HepG2 (cell line): ENCODE data around the gene TRMT1. TPM values are rescaled to one million over a fixed set of nuclear protein-coding genes. Genes with fewer than 3 reads are reported as not detected.

Source experiments
- ARNT2 ChIP-seq: sonication (generic); formaldehyde crosslinking; IDR thresholded peaks from 2 replicates; pipeline ENCODE4 v1.8.0; 2022; ENCODE audit warnings: mild to moderate bottlenecking, low read depth, missing genetic modification reagents, moderate library complexity
- CCAR2 ChIP-seq: fragments of 200-400 bp; formaldehyde crosslinking; optimal IDR thresholded peaks from 2 replicates; pipeline ENCODE3; 2018; ENCODE audit warnings: low read depth, mild to moderate bottlenecking, low read length, moderate library complexity
- KDM1A ChIP-seq: IDR thresholded peaks from 2 replicates; pipeline ENCODE4 v1.6.1; 2016; ENCODE audit warnings: missing compliant biosample characterization
- RELA ChIP-seq: sonication (generic); formaldehyde crosslinking; IDR thresholded peaks from 2 replicates; pipeline ENCODE4 v1.4.0; 2020; ENCODE audit warnings: missing genetic modification reagents
- RFXANK ChIP-seq: IDR thresholded peaks from 2 replicates; pipeline ENCODE4 v1.6.1; 2016
- SCMH1 ChIP-seq: sonication (generic); formaldehyde crosslinking; IDR thresholded peaks from 2 replicates; pipeline ENCODE4 v1.9.0; 2021; ENCODE audit warnings: missing genetic modification reagents, mild to moderate bottlenecking, borderline replicate concordance
- SRSF9 ChIP-seq: fragments of 200-400 bp; formaldehyde crosslinking; IDR thresholded peaks from 2 replicates; pipeline ENCODE4 v1.6.1; 2018; ENCODE audit warnings: borderline replicate concordance, mild to moderate bottlenecking, low read depth, low read length; ENCODE audit not compliant: insufficient read depth, poor library complexity, severe bottlenecking
- TBX3 ChIP-seq: fragments of 450-650 bp; IDR thresholded peaks from 2 replicates; pipeline ENCODE4 v1.6.1; 2017; ENCODE audit warnings: antibody characterized with exemption, mild to moderate bottlenecking, inconsistent platforms, borderline replicate concordance
- ZBTB7B ChIP-seq: sonication (generic); formaldehyde crosslinking; IDR thresholded peaks from 2 replicates; pipeline ENCODE4 v1.4.0; 2020; ENCODE audit warnings: missing genetic modification reagents
- ZC3H4 ChIP-seq: sonication (generic); formaldehyde crosslinking; IDR thresholded peaks from 2 replicates; pipeline ENCODE4 v1.4.0; 2020; ENCODE audit warnings: missing genetic modification reagents, borderline replicate concordance
- ZNF431 ChIP-seq: sonication (generic); formaldehyde crosslinking; IDR thresholded peaks from 2 replicates; pipeline ENCODE4 v1.9.0; 2022; ENCODE audit warnings: missing genetic modification reagents, low read depth, mild to moderate bottlenecking, borderline replicate concordance
- ZNF747 ChIP-seq: sonication (generic); formaldehyde crosslinking; IDR thresholded peaks from 2 replicates; pipeline ENCODE4 v1.8.1; 2023; ENCODE audit warnings: missing genetic modification reagents, mild to moderate bottlenecking, borderline replicate concordance
- ZNF770 ChIP-seq: sonication (generic); formaldehyde crosslinking; IDR thresholded peaks from 2 replicates; pipeline ENCODE4 v1.5.0; 2020; ENCODE audit warnings: mild to moderate bottlenecking, missing genetic modification reagents
- ZNF788 ChIP-seq: sonication (generic); formaldehyde crosslinking; IDR thresholded peaks from 2 replicates; pipeline ENCODE4 v1.5.0; 2020; ENCODE audit warnings: mild to moderate bottlenecking, missing genetic modification reagents, borderline replicate concordance
- polyA plus RNA-seq, 8 experiments: library from polyadenylated mRNA; depleted of rRNA in 3 of 8; stranded (reverse) in 7 of 8; unstranded in 1 of 8; fragments of >200 nt; fragmentation: Illumina TruSeq in 4 of 8; extraction: Trizol in 4 of 8; gene quantifications; 2 replicates each; pipeline versions ENCODE4 v1.2.1 to v1.2.3, GENCODE V29; 2011 to 2016; ENCODE audit warnings: low read depth in 4 of 8, missing spikeins in 1 of 8, mixed read lengths in 1 of 8; ENCODE audit not compliant: insufficient read depth in 1 of 8
- total RNA-seq, 5 experiments: library from RNA; depleted of rRNA; stranded (reverse); fragments of >200 nt; fragmentation: Illumina TruSeq; extraction: Trizol; gene quantifications; 2 replicates each; pipeline ENCODE4 v1.2.3, GENCODE V29; 2016; ENCODE audit warnings: low read depth in 1 of 5
- TF ChIP-seq, protein P1 (sequence below): sonication (generic); formaldehyde crosslinking; IDR thresholded peaks from 2 replicates; pipeline ENCODE4 v1.9.0; 2021; ENCODE audit warnings: missing genetic modification reagents, borderline replicate concordance
- TF ChIP-seq, protein P2 (sequence below): sonication (generic); formaldehyde crosslinking; IDR thresholded peaks from 2 replicates; pipeline ENCODE4 v1.5.0; 2020; ENCODE audit warnings: mild to moderate bottlenecking, missing genetic modification reagents, borderline replicate concordance

TRMT1 gene
- total and polyA plus RNA-seq, 2 of the 13 experiments (the other 11 are each of a cell fraction or from before 2014, with no cell fraction given): 35.5 to 44.1 TPM

DNA sequence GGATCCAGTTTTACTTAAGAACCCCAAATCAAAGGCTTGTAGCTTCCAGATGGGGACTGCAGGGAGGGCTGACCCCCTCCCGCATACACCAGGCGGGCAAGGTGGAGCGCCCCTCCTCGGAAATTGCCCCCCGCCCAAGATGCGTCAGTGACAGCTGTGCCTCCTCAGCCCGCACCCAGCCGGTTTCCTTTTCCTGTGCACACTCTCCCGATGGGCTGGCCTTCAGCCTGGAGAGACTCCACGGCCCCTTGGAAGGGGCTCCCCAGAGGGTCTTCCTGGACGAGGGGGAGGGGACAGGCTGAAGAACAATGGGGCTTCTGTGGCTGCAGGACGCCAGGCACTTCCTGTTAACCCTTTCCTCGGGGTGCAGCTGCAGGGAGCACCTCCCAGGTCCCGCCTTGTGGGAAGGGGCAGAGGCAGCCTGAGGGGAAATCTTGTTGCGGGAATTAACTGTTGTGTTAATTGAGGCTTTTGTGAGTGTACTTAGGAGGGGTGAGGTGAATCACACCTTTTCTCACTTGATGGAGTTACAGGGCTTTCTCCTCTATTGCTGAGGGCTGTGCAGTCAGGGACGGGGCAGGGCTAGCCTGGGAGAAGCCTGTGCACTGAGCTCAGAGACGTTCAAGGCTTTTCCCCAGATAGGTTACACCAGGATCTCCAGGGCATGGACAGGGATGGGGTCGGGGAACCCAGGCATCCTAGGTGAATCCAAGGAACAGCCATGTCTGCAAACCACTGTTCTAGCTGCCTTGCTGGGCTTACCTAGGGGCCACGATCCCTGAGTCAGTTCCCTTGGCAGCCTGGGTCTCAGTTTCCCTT lies 48.0 kb upstream of the TRMT1 start (continued):
- TF ChIP-seq ZNF431 (CRISPR knock-in tag) (no peak; the same call in 1 of the 2 replicates), ZNF770 (CRISPR knock-in tag) (peak; percentile 74), ARNT2 (peak; percentile 78), ZC3H4 (CRISPR knock-in tag) (no peak), SRSF9 (no peak), RELA (CRISPR knock-in tag) (no peak), RFXANK (no peak), SCMH1 (CRISPR knock-in tag) (no peak), CCAR2 (no peak), KDM1A (CRISPR knock-in tag) (no peak), TBX3 (no peak), ZBTB7B (CRISPR knock-in tag) (peak; percentile 100), ZNF788 (peak; percentile 86), ZNF747 (CRISPR knock-in tag) (no peak)
- TF ChIP-seq, protein P1, sequence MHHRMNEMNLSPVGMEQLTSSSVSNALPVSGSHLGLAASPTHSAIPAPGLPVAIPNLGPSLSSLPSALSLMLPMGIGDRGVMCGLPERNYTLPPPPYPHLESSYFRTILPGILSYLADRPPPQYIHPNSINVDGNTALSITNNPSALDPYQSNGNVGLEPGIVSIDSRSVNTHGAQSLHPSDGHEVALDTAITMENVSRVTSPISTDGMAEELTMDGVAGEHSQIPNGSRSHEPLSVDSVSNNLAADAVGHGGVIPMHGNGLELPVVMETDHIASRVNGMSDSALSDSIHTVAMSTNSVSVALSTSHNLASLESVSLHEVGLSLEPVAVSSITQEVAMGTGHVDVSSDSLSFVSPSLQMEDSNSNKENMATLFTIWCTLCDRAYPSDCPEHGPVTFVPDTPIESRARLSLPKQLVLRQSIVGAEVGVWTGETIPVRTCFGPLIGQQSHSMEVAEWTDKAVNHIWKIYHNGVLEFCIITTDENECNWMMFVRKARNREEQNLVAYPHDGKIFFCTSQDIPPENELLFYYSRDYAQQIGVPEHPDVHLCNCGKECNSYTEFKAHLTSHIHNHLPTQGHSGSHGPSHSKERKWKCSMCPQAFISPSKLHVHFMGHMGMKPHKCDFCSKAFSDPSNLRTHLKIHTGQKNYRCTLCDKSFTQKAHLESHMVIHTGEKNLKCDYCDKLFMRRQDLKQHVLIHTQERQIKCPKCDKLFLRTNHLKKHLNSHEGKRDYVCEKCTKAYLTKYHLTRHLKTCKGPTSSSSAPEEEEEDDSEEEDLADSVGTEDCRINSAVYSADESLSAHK: no peak
- TF ChIP-seq, protein P2, sequence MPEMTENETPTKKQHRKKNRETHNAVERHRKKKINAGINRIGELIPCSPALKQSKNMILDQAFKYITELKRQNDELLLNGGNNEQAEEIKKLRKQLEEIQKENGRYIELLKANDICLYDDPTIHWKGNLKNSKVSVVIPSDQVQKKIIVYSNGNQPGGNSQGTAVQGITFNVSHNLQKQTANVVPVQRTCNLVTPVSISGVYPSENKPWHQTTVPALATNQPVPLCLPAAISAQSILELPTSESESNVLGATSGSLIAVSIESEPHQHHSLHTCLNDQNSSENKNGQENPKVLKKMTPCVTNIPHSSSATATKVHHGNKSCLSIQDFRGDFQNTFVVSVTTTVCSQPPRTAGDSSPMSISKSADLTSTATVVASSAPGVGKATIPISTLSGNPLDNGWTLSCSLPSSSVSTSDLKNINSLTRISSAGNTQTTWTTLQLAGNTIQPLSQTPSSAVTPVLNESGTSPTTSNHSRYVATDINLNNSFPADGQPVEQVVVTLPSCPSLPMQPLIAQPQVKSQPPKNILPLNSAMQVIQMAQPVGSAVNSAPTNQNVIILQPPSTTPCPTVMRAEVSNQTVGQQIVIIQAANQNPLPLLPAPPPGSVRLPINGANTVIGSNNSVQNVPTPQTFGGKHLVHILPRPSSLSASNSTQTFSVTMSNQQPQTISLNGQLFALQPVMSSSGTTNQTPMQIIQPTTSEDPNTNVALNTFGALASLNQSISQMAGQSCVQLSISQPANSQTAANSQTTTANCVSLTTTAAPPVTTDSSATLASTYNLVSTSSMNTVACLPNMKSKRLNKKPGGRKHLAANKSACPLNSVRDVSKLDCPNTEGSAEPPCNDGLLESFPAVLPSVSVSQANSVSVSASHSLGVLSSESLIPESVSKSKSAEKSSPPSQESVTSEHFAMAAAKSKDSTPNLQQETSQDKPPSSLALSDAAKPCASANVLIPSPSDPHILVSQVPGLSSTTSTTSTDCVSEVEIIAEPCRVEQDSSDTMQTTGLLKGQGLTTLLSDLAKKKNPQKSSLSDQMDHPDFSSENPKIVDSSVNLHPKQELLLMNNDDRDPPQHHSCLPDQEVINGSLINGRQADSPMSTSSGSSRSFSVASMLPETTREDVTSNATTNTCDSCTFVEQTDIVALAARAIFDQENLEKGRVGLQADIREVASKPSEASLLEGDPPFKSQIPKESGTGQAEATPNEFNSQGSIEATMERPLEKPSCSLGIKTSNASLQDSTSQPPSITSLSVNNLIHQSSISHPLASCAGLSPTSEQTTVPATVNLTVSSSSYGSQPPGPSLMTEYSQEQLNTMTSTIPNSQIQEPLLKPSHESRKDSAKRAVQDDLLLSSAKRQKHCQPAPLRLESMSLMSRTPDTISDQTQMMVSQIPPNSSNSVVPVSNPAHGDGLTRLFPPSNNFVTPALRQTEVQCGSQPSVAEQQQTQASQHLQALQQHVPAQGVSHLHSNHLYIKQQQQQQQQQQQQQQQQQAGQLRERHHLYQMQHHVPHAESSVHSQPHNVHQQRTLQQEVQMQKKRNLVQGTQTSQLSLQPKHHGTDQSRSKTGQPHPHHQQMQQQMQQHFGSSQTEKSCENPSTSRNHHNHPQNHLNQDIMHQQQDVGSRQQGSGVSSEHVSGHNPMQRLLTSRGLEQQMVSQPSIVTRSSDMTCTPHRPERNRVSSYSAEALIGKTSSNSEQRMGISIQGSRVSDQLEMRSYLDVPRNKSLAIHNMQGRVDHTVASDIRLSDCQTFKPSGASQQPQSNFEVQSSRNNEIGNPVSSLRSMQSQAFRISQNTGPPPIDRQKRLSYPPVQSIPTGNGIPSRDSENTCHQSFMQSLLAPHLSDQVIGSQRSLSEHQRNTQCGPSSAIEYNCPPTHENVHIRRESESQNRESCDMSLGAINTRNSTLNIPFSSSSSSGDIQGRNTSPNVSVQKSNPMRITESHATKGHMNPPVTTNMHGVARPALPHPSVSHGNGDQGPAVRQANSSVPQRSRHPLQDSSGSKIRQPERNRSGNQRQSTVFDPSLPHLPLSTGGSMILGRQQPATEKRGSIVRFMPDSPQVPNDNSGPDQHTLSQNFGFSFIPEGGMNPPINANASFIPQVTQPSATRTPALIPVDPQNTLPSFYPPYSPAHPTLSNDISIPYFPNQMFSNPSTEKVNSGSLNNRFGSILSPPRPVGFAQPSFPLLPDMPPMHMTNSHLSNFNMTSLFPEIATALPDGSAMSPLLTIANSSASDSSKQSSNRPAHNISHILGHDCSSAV (CRISPR knock-in tag): no peak
